Stimulated activated CD8-positive, alpha-beta memory T cell treated with anti-CD3 and anti-CD28 coated beads, Interleukin-15, amount 100 ng/mL, for 4 hours (primary cell): ENCODE results near the gene LYZL1.
"Not testable (repeated sequence)": the region's sequence is repeated elsewhere in the genome, so short reads cannot be mapped to it uniquely, and the experiment has no call there.

ENCODE experiments used
- DNase-seq, 2 donors: peaks; one replicate each; pipeline ENCODE4 v3.0.0-alpha.2; 2020; ENCODE audit warnings: low read depth in 2 of 2

Gene LYZL1

GRCh38 chr10:29288906-29289305 lies at the start of gene LYZL1:
Gene LYZL1, plus strand, starts transcription at chr10:29289070. Its CDS starts 2,798 bp downstream, at chr10:29291868.
- not testable (repeated sequence) for DNase-seq

- DNase-seq, result no peak
Observed at GRCh38 chr10:29239569-29240472, 49.0 kb upstream of the LYZL1 start.

- DNase-seq, result no peak
Observed at GRCh38 chr10:29240986-29241660, 47.7 kb upstream of the LYZL1 start.

- no peak for DNase-seq
Observed at GRCh38 chr10:29241925-29242324, 46.9 kb upstream of the LYZL1 start.

- DNase-seq, result no peak
Observed at GRCh38 chr10:29243066-29243465, 45.8 kb upstream of the LYZL1 start.

- DNase-seq, result no peak
Observed at GRCh38 chr10:29243750-29244149, 45.1 kb upstream of the LYZL1 start.

- DNase-seq, result no peak
Observed at GRCh38 chr10:29244978-29245377, 43.9 kb upstream of the LYZL1 start.

GRCh38 chr10:29245476-29245875 lies 43.4 kb upstream of the LYZL1 start:
- no peak for DNase-seq

- no peak for DNase-seq
Observed at GRCh38 chr10:29246449-29246848, 42.4 kb upstream of the LYZL1 start.

GRCh38 chr10:29248158-29248557 lies 40.7 kb upstream of the LYZL1 start:
- no peak for DNase-seq

GRCh38 chr10:29249018-29249417 lies 39.9 kb upstream of the LYZL1 start:
- no peak for DNase-seq

GRCh38 chr10:29250066-29250465 lies 38.8 kb upstream of the LYZL1 start:
- DNase-seq, result no peak

GRCh38 chr10:29252811-29253689 lies 35.8 kb upstream of the LYZL1 start:
- no peak for DNase-seq

- no peak for DNase-seq
Observed at GRCh38 chr10:29253690-29254029, 35.2 kb upstream of the LYZL1 start.

GRCh38 chr10:29254123-29255046 lies 34.5 kb upstream of the LYZL1 start:
- DNase-seq, result no peak

GRCh38 chr10:29255104-29255503 lies 33.8 kb upstream of the LYZL1 start:
- no peak for DNase-seq

GRCh38 chr10:29256019-29256418 lies 32.9 kb upstream of the LYZL1 start:
- no peak for DNase-seq

GRCh38 chr10:29256586-29256985 lies 32.3 kb upstream of the LYZL1 start:
- no peak for DNase-seq

GRCh38 chr10:29257106-29257783 lies 31.6 kb upstream of the LYZL1 start:
- DNase-seq, result no peak

- no peak for DNase-seq
Observed at GRCh38 chr10:29257784-29258135, 31.1 kb upstream of the LYZL1 start.

- no peak for DNase-seq
Observed at GRCh38 chr10:29259498-29259897, 29.4 kb upstream of the LYZL1 start.
